ENCODE measurements around the gene NUDT14. TPM values are rescaled to one million over a fixed set of nuclear protein-coding genes. Genes with fewer than 3 reads are reported as not detected.

The NUDT14 gene
- total RNA-seq, 2 experiments from 2014 or later = 23.3 to 28.0 TPM

DNA sequence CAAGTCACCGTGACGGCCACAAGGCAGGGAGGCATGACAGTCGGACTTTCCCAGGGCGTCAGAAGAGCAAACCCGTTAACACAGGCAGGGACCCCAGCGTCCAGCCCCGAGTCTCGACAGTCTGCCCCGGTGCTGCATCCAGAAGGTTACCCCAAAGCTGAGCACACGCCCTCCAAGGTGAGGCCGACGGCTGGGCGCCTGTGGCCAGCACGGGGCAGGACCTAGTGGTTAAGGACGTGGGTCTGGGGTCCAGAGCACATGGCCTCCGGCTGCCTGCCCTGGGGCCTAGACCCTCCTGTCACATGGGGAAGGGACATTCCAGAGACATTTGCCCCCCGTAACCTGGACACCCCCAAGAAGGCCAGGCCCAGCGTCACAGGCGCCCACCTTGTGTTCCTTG lies 37.5 kb upstream of the NUDT14 start:
- no peak for DNase-seq
- Mint-ChIP-seq H3K27me3 (no peaks in the 10 kb centered on the region), H3K9me3 (no peaks in the 10 kb centered on the region), H3K36me3 (peaks cover 21% of the 10 kb centered on the region), H3K4me1 (peaks cover 6% of the 10 kb centered on the region), H3K4me3 (no peak overlapping the region), H3K27ac (no peak overlapping the region)
- POLR2A ChIA-PET = no interaction called here
- ATAC-seq (ENCODE audit: low read depth) = no peak

DNA sequence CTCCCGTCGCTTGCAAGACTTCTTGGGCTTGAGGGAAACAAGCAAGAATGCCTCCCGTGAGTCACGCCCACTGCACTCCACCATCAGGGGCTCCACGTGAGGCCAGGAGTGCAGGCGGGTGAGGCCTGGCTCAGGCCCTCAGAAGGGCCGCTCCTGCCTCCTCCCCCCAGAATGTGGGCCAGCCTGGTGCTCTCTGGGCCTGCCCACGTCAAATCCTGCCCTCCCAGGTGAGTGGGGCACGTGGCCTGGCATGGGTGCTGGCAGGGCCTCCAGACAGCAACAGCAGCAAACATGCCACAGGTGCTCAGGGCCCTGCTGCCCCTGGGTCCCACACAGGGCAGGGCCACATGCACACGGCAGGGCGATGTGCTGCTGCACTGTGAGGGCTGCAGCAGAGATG lies 36.7 kb upstream of the NUDT14 start:
- DNase-seq = no peak
- Mint-ChIP-seq H3K27me3 (no peaks in the 10 kb centered on the region), H3K27ac (no peak overlapping the region), H3K4me3 (no peak overlapping the region), H3K36me3 (peaks cover 18% of the 10 kb centered on the region), H3K4me1 (peaks cover 6% of the 10 kb centered on the region), H3K9me3 (no peaks in the 10 kb centered on the region)
- POLR2A ChIA-PET = no interaction called here
- ATAC-seq (ENCODE audit: low read depth) = no peak

DNA sequence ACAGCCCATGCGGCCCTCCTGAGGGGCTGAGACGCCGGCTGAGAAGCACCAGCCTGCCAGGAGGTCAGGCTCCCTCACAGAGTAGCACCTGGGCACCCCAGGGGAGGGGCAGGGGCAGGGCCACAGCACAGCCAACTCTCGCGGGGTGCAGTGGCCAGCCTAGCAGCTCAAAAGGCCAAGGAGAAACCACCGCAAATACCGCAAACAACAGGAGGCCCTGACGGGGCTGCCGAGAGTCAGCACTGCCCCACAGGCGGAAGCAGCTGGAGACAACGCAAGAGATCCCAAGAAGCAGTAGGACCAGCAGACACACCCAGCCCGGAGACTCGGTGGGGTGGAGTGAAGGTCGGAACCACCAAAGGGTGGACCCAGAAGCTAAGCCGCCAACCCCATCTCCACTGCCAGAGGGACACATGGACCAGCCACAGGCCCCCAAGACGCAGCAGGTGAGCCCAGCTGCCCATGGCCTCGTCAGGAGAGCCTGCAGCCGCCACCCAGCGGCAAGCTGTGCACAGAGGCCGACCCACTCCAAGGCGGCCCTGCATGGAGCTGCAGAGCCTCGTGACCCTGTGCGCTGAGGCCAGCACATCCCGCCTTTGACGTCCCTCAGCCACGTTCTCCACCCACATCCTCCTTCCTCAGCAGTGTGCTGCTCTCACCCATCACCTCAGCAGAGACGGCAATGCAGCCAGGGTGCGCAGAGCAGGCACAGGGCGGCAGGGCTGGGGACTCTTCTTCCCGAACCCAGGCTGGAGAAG lies 35.6 kb upstream of the NUDT14 start:
- ATAC-seq (ENCODE audit: low read depth) (no peak), DNase-seq (no peak)
- Mint-ChIP-seq H3K27me3 (no peaks in the 10 kb centered on the region), H3K36me3 (peaks cover 12% of the 10 kb centered on the region), H3K27ac (no peak overlapping the region), H3K9me3 (no peaks in the 10 kb centered on the region), H3K4me1 (peaks cover 6% of the 10 kb centered on the region), H3K4me3 (no peak overlapping the region)
- POLR2A ChIA-PET = no interaction called here

DNA sequence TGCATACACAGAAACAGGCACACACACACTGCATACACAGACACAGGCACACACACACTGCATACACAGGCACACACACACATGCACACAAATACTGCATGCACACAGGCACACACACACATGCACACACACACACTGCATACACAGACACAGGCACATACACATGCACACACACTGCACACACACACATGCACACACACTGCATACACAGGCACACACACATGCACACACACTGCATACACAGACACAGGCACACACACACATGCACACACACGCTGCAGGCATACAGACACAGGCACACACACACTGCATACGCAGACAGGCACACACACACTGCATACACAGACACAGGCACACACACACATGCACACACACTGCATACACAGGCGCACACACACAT lies 34.5 kb upstream of the NUDT14 start:
- Mint-ChIP-seq H3K36me3 (peaks cover 12% of the 10 kb centered on the region), H3K27ac (peak overlapping the region; percentile 48), H3K27me3 (no peaks in the 10 kb centered on the region), H3K4me1 (peaks cover 6% of the 10 kb centered on the region), H3K9me3 (no peaks in the 10 kb centered on the region), H3K4me3 (no peak overlapping the region)
- POLR2A ChIA-PET = no interaction called here
- no peak for ATAC-seq (ENCODE audit: low read depth)
- no peak for DNase-seq

DNA sequence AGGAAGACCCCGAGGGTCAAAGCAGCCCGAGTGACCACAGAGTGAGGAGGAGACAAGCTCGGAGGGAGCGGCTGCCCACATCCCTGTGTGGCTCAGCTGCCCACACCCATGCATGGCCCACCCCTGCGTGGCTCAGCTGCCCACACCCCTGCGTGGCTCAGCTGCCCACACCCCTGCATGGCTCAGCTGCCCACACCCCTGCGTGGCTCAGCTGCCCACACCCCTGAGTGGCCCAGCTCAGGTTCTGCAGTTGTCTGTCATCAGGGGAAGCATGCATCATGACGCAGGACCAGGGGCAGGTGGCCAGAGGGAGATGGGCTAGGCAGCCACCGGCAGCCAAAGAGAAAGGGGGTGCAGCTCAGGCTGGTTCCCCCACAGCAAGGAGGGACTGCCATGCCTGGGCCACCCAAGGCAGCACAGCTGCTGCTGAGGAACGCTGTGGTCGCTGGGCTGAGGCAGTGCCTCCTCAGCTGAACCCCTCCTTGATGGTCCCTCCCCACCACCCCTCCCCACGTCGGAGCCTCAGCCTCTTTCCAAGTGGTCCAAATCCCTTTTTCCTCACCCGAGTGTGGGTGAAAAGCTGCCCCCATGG lies 33.3 kb upstream of the NUDT14 start:
- H3K4me3 Mint-ChIP-seq = no peak overlapping the region
- peaks cover 12% of the 10 kb centered on the region for H3K36me3 Mint-ChIP-seq
- no peak overlapping the region for H3K27ac Mint-ChIP-seq
- no peak for DNase-seq
- no peaks in the 10 kb centered on the region for H3K27me3 Mint-ChIP-seq
- no peaks in the 10 kb centered on the region for H3K9me3 Mint-ChIP-seq
- ATAC-seq (ENCODE audit: low read depth) = no peak
- peaks cover 6% of the 10 kb centered on the region for H3K4me1 Mint-ChIP-seq
- POLR2A ChIA-PET = interaction anchor here (0.6 kb wide), 1 partner anchor 18 kb away, joined by 3 read pairs; no protein-coding TSS in a partner anchor

DNA sequence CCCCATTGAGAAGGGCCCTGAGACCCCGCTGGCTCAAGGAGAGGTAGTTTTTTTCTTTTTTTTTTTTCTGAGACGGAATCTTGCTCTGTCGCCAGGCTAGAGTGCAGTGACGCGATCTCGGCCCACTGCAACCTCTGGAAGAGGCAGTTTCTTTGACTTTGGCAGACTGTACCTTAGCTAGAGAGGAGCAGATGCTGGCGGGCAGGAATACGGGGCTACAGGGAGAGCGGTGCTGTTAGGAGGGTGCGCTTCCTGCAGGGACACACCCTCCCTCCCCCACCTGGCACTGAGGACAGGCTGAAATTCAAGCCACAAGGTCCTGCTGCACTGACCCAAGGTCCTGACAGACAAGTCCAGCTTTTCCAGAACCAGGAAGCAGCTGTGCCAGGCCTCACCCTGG lies 32.2 kb upstream of the NUDT14 start:
- Mint-ChIP-seq H3K4me3 (no peak overlapping the region), H3K27ac (no peak overlapping the region), H3K9me3 (no peaks in the 10 kb centered on the region), H3K4me1 (peaks cover 6% of the 10 kb centered on the region), H3K27me3 (no peaks in the 10 kb centered on the region), H3K36me3 (peaks cover 10% of the 10 kb centered on the region)
- ATAC-seq (ENCODE audit: low read depth) (no peak), DNase-seq (no peak)
- POLR2A ChIA-PET = interaction anchor here (1.1 kb wide), 1 partner anchor 35 kb away, joined by 3 read pairs; the partner anchor contains the start of gene BTBD6

DNA sequence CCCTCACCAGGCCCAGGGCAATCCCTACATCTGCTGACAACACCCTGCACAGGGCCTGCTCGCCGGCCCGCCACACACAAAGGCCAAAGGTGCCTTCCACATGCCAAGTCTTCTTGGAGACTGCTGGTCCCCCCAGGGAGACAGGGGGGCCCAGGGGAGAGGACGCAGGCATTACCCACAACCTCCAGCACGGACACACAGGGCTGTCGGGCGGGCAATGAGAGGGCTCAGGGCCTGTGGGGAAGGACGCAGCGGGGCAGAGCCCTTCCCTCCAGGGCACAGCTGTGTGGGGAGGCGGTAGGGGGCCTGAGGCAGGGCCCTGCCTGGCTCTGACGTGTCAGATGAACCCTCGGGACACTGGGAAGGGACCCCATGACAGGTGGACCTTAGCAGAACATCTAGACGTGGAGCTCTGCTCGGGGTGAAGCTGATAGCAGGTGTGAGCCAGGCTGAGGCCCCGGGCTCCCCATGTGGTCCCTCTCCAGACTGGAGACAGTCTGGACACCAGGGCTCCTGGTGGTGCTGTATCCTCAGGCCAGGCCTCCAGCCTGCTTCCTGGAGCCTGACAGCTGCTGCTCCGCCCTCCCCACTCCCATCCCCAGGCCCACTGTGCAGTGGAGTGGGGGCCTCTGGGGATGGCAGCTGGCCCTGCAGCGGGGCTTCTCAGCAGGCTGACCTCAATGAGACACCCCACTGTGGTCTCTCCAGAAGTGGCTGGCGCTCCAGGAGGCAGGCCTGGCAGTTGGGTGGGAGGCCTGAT lies 31.6 kb upstream of the NUDT14 start:
- Mint-ChIP-seq H3K27ac (no peak overlapping the region), H3K4me1 (peaks cover 6% of the 10 kb centered on the region), H3K27me3 (no peaks in the 10 kb centered on the region), H3K36me3 (peaks cover 10% of the 10 kb centered on the region), H3K9me3 (no peaks in the 10 kb centered on the region), H3K4me3 (no peak overlapping the region)
- POLR2A ChIA-PET = interaction anchor here (1.1 kb wide), 1 partner anchor 36 kb away, joined by 3 read pairs; the partner anchor contains the start of gene BTBD6
- ATAC-seq (ENCODE audit: low read depth) = no peak
- DNase-seq = no peak

DNA sequence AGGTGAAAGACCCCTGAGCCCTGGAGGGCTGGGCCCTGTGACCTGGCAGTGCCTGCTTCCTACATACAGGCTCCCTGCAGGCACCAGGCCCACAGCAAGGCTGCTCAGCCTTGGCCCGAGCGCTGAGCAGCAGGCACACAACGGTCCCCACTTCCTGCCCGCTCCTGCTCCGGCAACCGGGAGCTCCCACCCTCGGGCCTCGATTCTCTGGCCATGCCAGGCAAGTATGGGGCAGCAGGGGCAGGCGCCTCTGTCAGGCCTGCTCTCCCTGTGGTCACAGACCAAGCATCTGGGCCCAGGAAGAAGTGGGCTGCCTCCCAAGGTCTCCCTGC lies 30.6 kb upstream of the NUDT14 start:
- no peaks in the 10 kb centered on the region for H3K9me3 Mint-ChIP-seq
- POLR2A ChIA-PET = no interaction called here
- ATAC-seq (ENCODE audit: low read depth) = no peak
- no peak overlapping the region for H3K4me3 Mint-ChIP-seq
- peaks cover 6% of the 10 kb centered on the region for H3K4me1 Mint-ChIP-seq
- H3K27me3 Mint-ChIP-seq = no peaks in the 10 kb centered on the region
- DNase-seq = no peak
- peaks cover 10% of the 10 kb centered on the region for H3K36me3 Mint-ChIP-seq
- no peak overlapping the region for H3K27ac Mint-ChIP-seq

DNA sequence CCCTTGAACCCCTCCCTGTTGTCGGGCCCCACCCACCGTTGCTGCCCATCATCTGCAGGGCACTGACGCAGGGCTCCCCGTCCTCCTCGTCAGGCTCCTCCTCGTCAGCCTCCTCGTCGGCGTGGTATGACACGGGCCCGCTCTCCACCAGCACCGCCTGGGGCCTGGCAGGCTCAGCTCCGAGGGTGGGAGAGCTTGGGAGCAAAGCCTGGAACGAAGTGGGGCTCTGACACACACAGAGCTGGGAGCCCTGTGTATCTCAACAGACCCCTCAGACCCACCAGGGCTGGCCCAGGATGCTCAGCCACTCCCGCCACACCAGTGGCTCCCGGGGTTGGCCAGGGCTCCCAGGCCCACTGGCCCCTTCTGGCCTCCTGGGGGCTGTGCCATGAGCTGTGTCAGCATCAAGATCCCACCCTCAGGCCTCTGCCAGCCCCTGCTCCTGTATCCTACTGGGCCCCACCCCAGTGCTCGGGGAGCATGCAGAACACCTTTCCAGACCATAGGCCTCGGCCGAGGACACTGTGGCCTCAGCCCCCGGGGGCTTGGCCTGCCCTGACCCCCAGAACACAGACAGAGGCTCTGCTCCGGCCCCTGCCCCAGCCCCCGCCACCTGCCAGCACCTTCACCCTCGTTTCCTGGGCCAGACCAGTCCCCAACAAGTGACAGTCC lies 30.1 kb upstream of the NUDT14 start:
- peaks cover 10% of the 10 kb centered on the region for H3K36me3 Mint-ChIP-seq
- no peaks in the 10 kb centered on the region for H3K9me3 Mint-ChIP-seq
- POLR2A ChIA-PET = no interaction called here
- no peak overlapping the region for H3K27ac Mint-ChIP-seq
- H3K4me3 Mint-ChIP-seq = no peak overlapping the region
- ATAC-seq (ENCODE audit: low read depth) (no peak), DNase-seq (no peak)
- H3K4me1 Mint-ChIP-seq = peaks cover 6% of the 10 kb centered on the region
- H3K27me3 Mint-ChIP-seq = no peaks in the 10 kb centered on the region

DNA sequence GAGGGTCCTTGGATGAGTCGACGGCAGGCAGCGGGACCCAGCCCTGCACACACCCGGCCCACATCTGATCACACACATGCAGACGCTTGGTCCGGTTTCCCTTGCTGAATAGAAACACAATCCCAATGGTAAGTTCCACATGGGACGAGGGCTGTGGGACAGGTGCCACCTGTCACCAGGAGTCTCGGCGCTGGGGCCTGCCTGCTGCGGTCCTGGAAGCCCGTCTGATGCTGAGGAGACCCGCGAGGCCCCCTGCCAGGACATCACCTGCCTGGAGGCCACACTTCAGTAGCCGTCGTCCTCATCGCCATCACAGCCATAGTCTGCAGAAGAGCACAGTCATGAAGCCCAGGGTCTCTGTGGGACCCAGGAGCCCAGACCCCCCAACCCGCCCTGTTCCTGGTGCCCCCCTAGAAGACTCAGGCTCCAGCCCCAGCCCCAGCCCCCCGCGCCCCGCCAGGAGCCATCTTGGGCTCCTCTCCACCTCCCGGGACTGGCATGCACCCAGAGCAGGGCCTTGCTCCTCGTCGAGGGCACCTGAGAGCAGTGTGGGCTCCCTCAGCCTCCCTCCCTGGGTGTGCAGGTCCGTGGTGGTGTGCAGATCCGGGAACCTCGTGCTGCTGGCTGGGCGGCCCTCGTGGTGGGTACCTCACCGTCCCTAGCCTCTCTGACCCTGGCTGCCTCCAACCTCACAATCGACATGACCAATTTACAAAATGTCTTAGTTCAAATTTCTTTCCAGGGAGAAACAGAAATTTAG lies 29.3 kb upstream of the NUDT14 start:
- POLR2A ChIA-PET = no interaction called here
- H3K9me3 Mint-ChIP-seq = no peaks in the 10 kb centered on the region
- H3K36me3 Mint-ChIP-seq = peaks cover 5% of the 10 kb centered on the region
- no peak overlapping the region for H3K27ac Mint-ChIP-seq
- no peaks in the 10 kb centered on the region for H3K27me3 Mint-ChIP-seq
- H3K4me1 Mint-ChIP-seq = peaks cover 6% of the 10 kb centered on the region
- ATAC-seq (ENCODE audit: low read depth) = no peak
- no peak for DNase-seq
- no peak overlapping the region for H3K4me3 Mint-ChIP-seq

DNA sequence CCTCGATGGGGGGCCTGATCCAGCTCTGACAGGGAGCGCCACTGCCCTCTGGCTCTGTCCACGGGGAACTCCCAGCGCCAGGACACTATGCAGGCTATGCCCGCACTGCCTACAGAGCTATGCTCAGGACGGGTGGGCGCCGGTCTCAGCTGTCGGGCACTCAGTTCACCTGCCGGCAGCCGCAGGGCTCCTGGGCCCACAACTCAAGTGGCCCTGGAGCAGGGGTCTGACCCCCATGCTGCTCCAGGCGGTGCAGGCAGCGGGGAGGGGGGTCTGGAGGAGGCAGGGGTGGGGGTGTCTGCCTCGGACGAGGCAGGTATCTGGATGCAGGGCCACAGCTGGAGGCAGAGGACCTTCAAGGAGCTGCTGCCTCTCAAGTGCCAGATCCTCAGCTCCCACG lies 28.5 kb upstream of the NUDT14 start:
- Mint-ChIP-seq H3K9me3 (no peaks in the 10 kb centered on the region), H3K27me3 (no peaks in the 10 kb centered on the region), H3K27ac (no peak overlapping the region), H3K4me1 (no peaks in the 10 kb centered on the region), H3K36me3 (no peaks in the 10 kb centered on the region), H3K4me3 (no peak overlapping the region)
- ATAC-seq (ENCODE audit: low read depth) (no peak), DNase-seq (no peak)
- POLR2A ChIA-PET = no interaction called here

DNA sequence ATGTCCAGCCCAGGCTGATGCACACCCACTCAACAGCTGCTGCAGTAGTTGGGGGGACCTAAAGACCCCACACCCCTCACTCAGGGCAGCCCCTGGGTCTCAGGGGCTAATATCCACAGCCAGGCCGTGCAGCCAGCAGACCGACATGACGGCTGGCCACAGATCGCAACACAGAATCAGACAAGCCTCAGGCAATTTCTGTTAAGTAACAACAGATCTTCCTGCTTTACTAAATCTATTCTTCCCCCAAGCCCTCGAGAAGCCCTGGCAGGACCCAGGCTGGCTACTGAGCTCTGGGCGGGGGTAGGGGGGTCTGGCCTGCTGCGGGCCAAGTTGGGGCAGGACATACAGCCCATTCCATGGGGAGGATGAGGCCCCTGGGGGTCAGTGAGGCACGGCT lies 28.0 kb upstream of the NUDT14 start:
- no peak for DNase-seq
- POLR2A ChIA-PET = no interaction called here
- Mint-ChIP-seq H3K27ac (peak overlapping the region; percentile 60), H3K27me3 (no peaks in the 10 kb centered on the region), H3K4me1 (peaks cover 2% of the 10 kb centered on the region), H3K36me3 (no peaks in the 10 kb centered on the region), H3K4me3 (no peak overlapping the region), H3K9me3 (no peaks in the 10 kb centered on the region)
- ATAC-seq (ENCODE audit: low read depth) = no peak

DNA sequence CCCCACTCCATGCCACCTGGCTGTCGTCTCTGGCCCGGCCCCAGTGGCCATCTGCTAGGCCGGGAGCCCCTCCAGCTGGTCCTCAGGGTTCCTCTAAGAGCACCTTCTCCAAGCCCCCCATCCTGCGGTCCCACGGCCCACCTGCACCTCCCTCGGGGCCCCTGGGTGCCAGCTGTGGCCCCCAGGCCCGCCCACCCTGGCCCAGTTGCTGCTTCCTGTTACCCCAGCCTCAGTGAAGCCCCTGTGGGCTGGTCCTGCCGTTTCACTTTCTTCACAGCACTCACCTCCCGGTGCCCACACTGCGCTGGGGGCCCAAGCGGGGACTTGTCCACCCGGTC lies 27.6 kb upstream of the NUDT14 start:
- no peaks in the 10 kb centered on the region for H3K36me3 Mint-ChIP-seq
- no peaks in the 10 kb centered on the region for H3K9me3 Mint-ChIP-seq
- H3K27me3 Mint-ChIP-seq = no peaks in the 10 kb centered on the region
- no peak overlapping the region for H3K4me3 Mint-ChIP-seq
- POLR2A ChIA-PET = no interaction called here
- peaks cover 2% of the 10 kb centered on the region for H3K4me1 Mint-ChIP-seq
- ATAC-seq (ENCODE audit: low read depth) (no peak), DNase-seq (no peak)
- peak overlapping the region; percentile 60 for H3K27ac Mint-ChIP-seq
